MCF 10A (cell line): Measurements from ENCODE around the gene PPIF. TPM values are rescaled to one million over a fixed set of nuclear protein-coding genes. Genes with fewer than 3 reads are reported as not detected.

ENCODE experiments used
- BruUV-seq: library from RNA; stranded (reverse); fragments of 400-500 nt; replicated peaks from 2 replicates; lab custom pipeline; 2021; lab: Mats Ljungman, UMichigan
- CTCF ChIA-PET: fragments of 300-600 bp; sonication (Branson Sonifier 250); formaldehyde crosslinking; extraction: SDS; loops from one replicate; lab custom pipeline; 2021; ENCODE audit warnings: antibody characterized with exemption, inconsistent platforms; lab: Yijun Ruan, JAX
- POLR2A ChIA-PET: fragments of 300-600, 350-650 bp; sonication (Branson Sonifier 250); formaldehyde crosslinking; extraction: SDS; loops from one replicate; lab custom pipeline; 2020; ENCODE audit warnings: antibody characterized with exemption, inconsistent platforms; lab: Yijun Ruan, JAX
- DNase-seq: peaks from one replicate; pipeline ENCODE4 v3.0.0-alpha.2; 2018; ENCODE audit not compliant: unreplicated experiment
- H3K27ac Mint-ChIP-seq: one replicate; pipeline ENCODE4 v1.8.0; 2022; ENCODE audit warnings: mild to moderate bottlenecking, low read depth, mixed read lengths; ENCODE audit not compliant: unreplicated experiment
- H3K27me3 Mint-ChIP-seq: one replicate; pipeline ENCODE4 v1.8.0; 2022; ENCODE audit warnings: mixed read lengths; ENCODE audit not compliant: insufficient read depth, unreplicated experiment
- H3K36me3 Mint-ChIP-seq: one replicate; pipeline ENCODE4 v1.8.0; 2022; ENCODE audit warnings: mild to moderate bottlenecking, moderate library complexity, mixed read lengths; ENCODE audit not compliant: insufficient read depth, unreplicated experiment
- H3K4me1 Mint-ChIP-seq: one replicate; pipeline ENCODE4 v1.8.0; 2022; ENCODE audit warnings: mixed read lengths; ENCODE audit not compliant: insufficient read depth, unreplicated experiment
- H3K4me3 Mint-ChIP-seq: one replicate; pipeline ENCODE4 v1.8.0; 2022; ENCODE audit warnings: mild to moderate bottlenecking, moderate library complexity, mixed read lengths; ENCODE audit not compliant: unreplicated experiment
- H3K9me3 Mint-ChIP-seq: one replicate; pipeline ENCODE4 v1.8.0; 2022; ENCODE audit warnings: mixed read lengths; ENCODE audit not compliant: unreplicated experiment
- intact Hi-C: fragments of 100-400 bp; cut with micrococcal nuclease; formaldehyde crosslinking; loops from 2 replicates; pipeline ENCODE4 v1.14.1; 2022
- total RNA-seq: library from RNA; stranded (reverse); gene quantifications from 2 replicates; pipeline ENCODE4 v1.2.3, GENCODE V29; 2022
- TF ChIP-seq, protein P1 (sequence below): fragments of 200-600 bp; IDR thresholded peaks from one replicate; pipeline ENCODE4 v1.8.0; 2022; ENCODE audit warnings: antibody characterized with exemption, mild to moderate bottlenecking; ENCODE audit not compliant: unreplicated experiment

The PPIF gene
- total RNA-seq, 1 experiment from 2014 or later = 76.5 TPM

DNA sequence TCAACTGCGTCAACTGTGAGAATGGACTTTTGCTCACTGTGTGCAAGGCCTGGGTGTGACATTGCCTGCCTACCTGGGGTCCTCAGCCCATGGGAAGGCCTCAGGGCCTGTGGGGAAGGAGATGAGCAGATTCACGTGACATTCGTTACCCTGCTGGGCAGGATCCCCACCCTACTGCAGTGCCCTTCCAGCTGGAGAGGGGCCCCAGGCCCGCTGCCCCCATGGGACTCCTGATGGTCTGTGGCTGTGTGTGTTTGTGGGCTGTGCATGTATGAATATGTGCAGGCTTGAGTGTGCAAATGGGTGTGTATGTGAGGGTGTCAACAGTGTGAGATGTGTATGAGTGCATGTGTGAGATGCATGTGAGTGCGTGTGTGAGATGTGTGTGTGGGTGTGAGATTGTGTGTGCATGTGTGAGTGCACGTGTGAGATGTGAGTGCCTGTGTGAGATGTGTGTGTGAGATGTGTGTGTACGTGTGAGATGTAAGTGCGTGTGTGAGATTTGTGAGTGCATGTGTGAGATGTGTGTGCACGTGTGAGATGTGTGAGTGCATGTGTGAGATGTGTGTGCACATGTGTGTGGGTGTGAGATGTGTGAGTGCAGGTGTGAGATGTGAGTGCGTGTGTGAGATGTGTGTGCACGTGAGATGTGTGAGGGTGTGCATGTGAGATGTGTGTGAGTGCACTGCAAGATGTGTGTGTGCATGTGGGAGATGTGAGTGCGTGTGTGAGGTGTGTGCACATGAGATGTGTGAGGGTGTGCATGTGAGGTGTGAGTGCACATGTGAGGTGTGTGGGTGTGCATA is 29.7 kb downstream of the PPIF start:
- no peak overlapping the region for H3K4me3 Mint-ChIP-seq

DNA sequence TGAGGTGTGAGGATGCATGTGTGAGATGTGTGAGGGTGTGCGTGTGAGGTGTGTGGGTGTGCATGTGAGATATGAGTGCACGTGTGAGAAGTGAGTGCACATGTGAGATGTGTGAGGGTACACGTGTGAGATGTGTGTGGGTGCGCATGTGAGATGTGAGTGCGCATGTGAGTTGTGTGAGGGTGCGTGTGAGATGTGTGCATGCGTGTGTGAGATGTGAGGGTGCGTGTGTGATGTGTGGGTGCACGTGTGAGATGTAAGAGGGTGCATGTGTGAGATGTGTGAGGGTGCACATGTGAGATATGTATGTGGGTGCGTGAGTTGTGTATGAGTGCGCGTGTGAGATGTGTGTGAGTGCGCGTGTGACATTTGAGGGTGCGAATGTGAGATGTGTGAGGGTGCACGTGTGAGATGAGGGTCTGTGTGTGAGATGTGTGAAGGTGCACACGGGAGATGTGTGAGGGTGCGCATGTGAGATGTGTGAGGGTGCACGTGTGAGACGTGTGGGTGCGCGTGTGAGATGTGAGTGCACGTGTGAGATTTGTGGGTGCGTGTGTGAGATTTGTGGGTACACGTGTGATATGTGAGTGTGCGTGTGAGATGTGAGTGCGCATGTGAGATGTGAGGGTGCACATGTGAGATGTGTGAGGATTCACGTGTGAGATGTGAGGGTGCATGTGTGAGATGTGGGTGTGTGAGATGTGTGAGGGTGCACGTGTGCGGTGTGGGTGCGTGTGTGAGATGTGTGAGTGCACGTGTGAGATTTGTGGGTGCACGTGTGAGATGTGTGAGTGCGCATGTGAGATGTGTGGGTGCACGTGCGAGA is 30.5 kb downstream of the PPIF start:
- Mint-ChIP-seq H3K4me1 (no peaks in the 10 kb centered on the region), H3K27ac (no peak overlapping the region), H3K27me3 (no peaks in the 10 kb centered on the region), H3K9me3 (no peaks in the 10 kb centered on the region), H3K4me3 (no peak overlapping the region), H3K36me3 (peaks cover 13% of the 10 kb centered on the region)
- DNase-seq = no peak
- CTCF ChIA-PET = no interaction called here
- TF ChIP-seq, protein P1, sequence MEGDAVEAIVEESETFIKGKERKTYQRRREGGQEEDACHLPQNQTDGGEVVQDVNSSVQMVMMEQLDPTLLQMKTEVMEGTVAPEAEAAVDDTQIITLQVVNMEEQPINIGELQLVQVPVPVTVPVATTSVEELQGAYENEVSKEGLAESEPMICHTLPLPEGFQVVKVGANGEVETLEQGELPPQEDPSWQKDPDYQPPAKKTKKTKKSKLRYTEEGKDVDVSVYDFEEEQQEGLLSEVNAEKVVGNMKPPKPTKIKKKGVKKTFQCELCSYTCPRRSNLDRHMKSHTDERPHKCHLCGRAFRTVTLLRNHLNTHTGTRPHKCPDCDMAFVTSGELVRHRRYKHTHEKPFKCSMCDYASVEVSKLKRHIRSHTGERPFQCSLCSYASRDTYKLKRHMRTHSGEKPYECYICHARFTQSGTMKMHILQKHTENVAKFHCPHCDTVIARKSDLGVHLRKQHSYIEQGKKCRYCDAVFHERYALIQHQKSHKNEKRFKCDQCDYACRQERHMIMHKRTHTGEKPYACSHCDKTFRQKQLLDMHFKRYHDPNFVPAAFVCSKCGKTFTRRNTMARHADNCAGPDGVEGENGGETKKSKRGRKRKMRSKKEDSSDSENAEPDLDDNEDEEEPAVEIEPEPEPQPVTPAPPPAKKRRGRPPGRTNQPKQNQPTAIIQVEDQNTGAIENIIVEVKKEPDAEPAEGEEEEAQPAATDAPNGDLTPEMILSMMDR = no peak
- BruUV-seq = no TSS peak
- POLR2A ChIA-PET = no interaction called here
- intact Hi-C loops = no loop called here

More for the DNA sequence above, 29.7 kb downstream of the PPIF start:
- peaks cover 7% of the 10 kb centered on the region for H3K36me3 Mint-ChIP-seq
- TF ChIP-seq, protein P1 = no peak
- CTCF ChIA-PET = interaction anchor here (0.6 kb wide), 1 partner anchor 7 kb away, joined by 3 read pairs; no protein-coding TSS in a partner anchor
- intact Hi-C loops = no loop called here
- no peaks in the 10 kb centered on the region for H3K27me3 Mint-ChIP-seq
- BruUV-seq = no TSS peak
- H3K27ac Mint-ChIP-seq = no peak overlapping the region
- H3K4me1 Mint-ChIP-seq = no peaks in the 10 kb centered on the region
- no peaks in the 10 kb centered on the region for H3K9me3 Mint-ChIP-seq
- DNase-seq = no peak
- POLR2A ChIA-PET = no interaction called here

DNA sequence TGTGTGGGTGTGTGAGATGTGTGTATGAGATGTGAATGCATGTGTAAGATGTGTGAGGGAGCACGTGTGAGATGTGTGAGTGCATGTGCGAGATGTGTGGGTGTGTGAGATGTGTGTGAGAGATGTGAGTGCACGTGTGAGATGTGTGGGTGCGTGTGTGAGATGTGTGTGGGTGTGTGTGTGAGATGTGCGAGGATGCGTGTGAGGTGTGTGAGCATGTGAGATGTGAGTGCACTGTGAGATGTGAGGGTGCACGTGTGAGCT is 31.0 kb downstream of the PPIF start:
- intact Hi-C loops = no loop called here
- H3K27ac Mint-ChIP-seq = no peak overlapping the region
- no peaks in the 10 kb centered on the region for H3K27me3 Mint-ChIP-seq
- no peaks in the 10 kb centered on the region for H3K4me1 Mint-ChIP-seq
- no peak for DNase-seq
- H3K36me3 Mint-ChIP-seq = peaks cover 13% of the 10 kb centered on the region
- H3K9me3 Mint-ChIP-seq = no peaks in the 10 kb centered on the region
- TF ChIP-seq, protein P1 = no peak
- ChIA-PET POLR2A (no interaction called here), CTCF (no interaction called here)
- no TSS peak for BruUV-seq
- no peak overlapping the region for H3K4me3 Mint-ChIP-seq
